Mesenchymal stem cell (in vitro differentiated cells and primary cell): ENCODE data around the gene CEP72.

ENCODE experiments used
- DNase-seq: peaks from one replicate; pipeline ENCODE4 v3.0.0-alpha.2; 2013
- H2AFZ ChIP-seq: one replicate; pipeline ENCODE4 v1.6.1; 2013; ENCODE audit warnings: low read depth, mild to moderate bottlenecking, control low read depth, inconsistent platforms, low read length, moderate library complexity
- H2AK5ac ChIP-seq: 2 replicates; pipeline ENCODE4 v1.6.1; 2013; ENCODE audit warnings: low read length, moderate library complexity, mild to moderate bottlenecking, inconsistent platforms; ENCODE audit not compliant: severe bottlenecking
- H2BK120ac ChIP-seq: one replicate; pipeline ENCODE4 v1.6.1; 2013; ENCODE audit warnings: low read depth, mild to moderate bottlenecking, inconsistent platforms, low read length, moderate library complexity
- H2BK12ac ChIP-seq, 2 experiments: one replicate each; pipeline ENCODE4 v1.6.1; 2013; ENCODE audit warnings: inconsistent platforms in 2 of 2, low read length in 2 of 2, mild to moderate bottlenecking in 2 of 2, moderate library complexity in 2 of 2, control low read depth in 1 of 2
- H2BK15ac ChIP-seq: one replicate; pipeline ENCODE4 v1.6.1; 2013; ENCODE audit warnings: mild to moderate bottlenecking, low read depth, inconsistent platforms; ENCODE audit not compliant: poor library complexity, severe bottlenecking
- H2BK5ac ChIP-seq: 2 replicates; pipeline ENCODE4 v1.6.1; 2013; ENCODE audit warnings: low read depth, mild to moderate bottlenecking, low read length, control low read depth, inconsistent platforms; ENCODE audit not compliant: poor library complexity, severe bottlenecking
- H3K14ac ChIP-seq, 2 experiments: one replicate each; pipeline ENCODE4 v1.6.1; 2013; ENCODE audit warnings: inconsistent platforms in 2 of 2, low read length in 2 of 2, control low read depth in 1 of 2, mild to moderate bottlenecking in 1 of 2, moderate library complexity in 1 of 2
- H3K18ac ChIP-seq, 2 experiments: one replicate each; pipeline ENCODE4 v1.6.1; 2013; ENCODE audit warnings: inconsistent platforms in 2 of 2, low read length in 2 of 2, control low read depth in 1 of 2, low read depth in 1 of 2, mild to moderate bottlenecking in 1 of 2
- H3K23ac ChIP-seq, 2 experiments: one replicate each; pipeline ENCODE4 v1.6.1; 2013; ENCODE audit warnings: inconsistent platforms in 2 of 2, low read length in 2 of 2, mild to moderate bottlenecking in 2 of 2, moderate library complexity in 2 of 2, control low read depth in 1 of 2
- H3K27ac ChIP-seq: 2 replicates; pipeline ENCODE4 v1.5.1; 2013; ENCODE audit warnings: mild to moderate bottlenecking, moderate library complexity, low read length, control low read depth, inconsistent platforms; ENCODE audit not compliant: poor library complexity, severe bottlenecking
- H3K27me3 ChIP-seq, 2 experiments: 2 replicates each; pipeline versions ENCODE4 v1.6.1 to v1.7.0; 2013; ENCODE audit warnings: low read length in 2 of 2, mild to moderate bottlenecking in 2 of 2, moderate library complexity in 2 of 2, control low read depth in 1 of 2, inconsistent platforms in 1 of 2; ENCODE audit not compliant: control insufficient read depth in 1 of 2, insufficient read depth in 1 of 2
- H3K36me3 ChIP-seq, 2 experiments: 2 replicates each; pipeline versions ENCODE4 v1.6.1 to v1.7.0; 2013; ENCODE audit warnings: low read length in 2 of 2, control low read depth in 1 of 2, inconsistent platforms in 1 of 2, low read depth in 1 of 2, mild to moderate bottlenecking in 1 of 2; ENCODE audit not compliant: insufficient read depth in 2 of 2, control insufficient read depth in 1 of 2
- H3K4ac ChIP-seq, 2 experiments: one replicate each; pipeline ENCODE4 v1.6.1; 2013; ENCODE audit warnings: inconsistent platforms in 2 of 2, low read length in 2 of 2, mild to moderate bottlenecking in 2 of 2, moderate library complexity in 2 of 2, control low read depth in 1 of 2, low read depth in 1 of 2
- H3K4me1 ChIP-seq: 2 replicates; pipeline ENCODE4 v1.6.1; 2013; ENCODE audit warnings: low read depth, low read length, control low read depth; ENCODE audit not compliant: control insufficient read depth, insufficient read depth
- H3K4me2 ChIP-seq: 2 replicates; pipeline ENCODE4 v1.6.1; 2013; ENCODE audit warnings: low read length, mild to moderate bottlenecking, inconsistent platforms; ENCODE audit not compliant: poor library complexity, severe bottlenecking
- H3K4me3 ChIP-seq, 2 experiments: 2 replicates each; pipeline versions ENCODE4 v1.5.1 to v1.7.0; 2013; ENCODE audit warnings: low read length in 2 of 2, mild to moderate bottlenecking in 2 of 2, control low read depth in 1 of 2, low read depth in 1 of 2; ENCODE audit not compliant: insufficient read depth in 1 of 2
- H3K79me1 ChIP-seq: replicated peaks from 2 replicates; pipeline ENCODE4 v1.6.1; 2013; ENCODE audit warnings: mild to moderate bottlenecking, control low read depth, low read length, inconsistent platforms; ENCODE audit not compliant: poor library complexity, severe bottlenecking
- H3K9ac ChIP-seq: 2 replicates; pipeline ENCODE4 v1.7.0; 2013; ENCODE audit warnings: mild to moderate bottlenecking, low read length, moderate library complexity
- H3K9me3 ChIP-seq: 2 replicates; pipeline ENCODE4 v1.7.0; 2013; ENCODE audit warnings: mild to moderate bottlenecking, low read length; ENCODE audit not compliant: control insufficient read depth
- H4K8ac ChIP-seq: one replicate; pipeline ENCODE4 v1.6.1; 2013; ENCODE audit warnings: inconsistent platforms, mild to moderate bottlenecking, low read length, moderate library complexity
- H4K91ac ChIP-seq: one replicate; pipeline ENCODE4 v1.6.1; 2013; ENCODE audit warnings: mild to moderate bottlenecking, low read length, inconsistent platforms
- WGBS: methylation state at CpG from one replicate; pipeline ENCODE4 v1.1.7; 2013; ENCODE audit warnings: mixed read lengths; 5-methylcytosine and 5-hydroxymethylcytosine counted together

The CEP72 gene

GRCh38 chr5:638501-639252 is 26.5 kb downstream of the CEP72 start:
- no peak overlapping the region for H3K4me3 ChIP-seq
- H2BK5ac ChIP-seq = no peak overlapping the region
- no peak overlapping the region for H2AK5ac ChIP-seq
- H3K4me1 ChIP-seq = no peaks in the 10 kb centered on the region
- no peak overlapping the region for H3K27ac ChIP-seq
- DNase-seq = no peak
- H3K27me3 ChIP-seq = no peaks in the 10 kb centered on the region
- peaks cover 28 to 82% of the 10 kb centered on the region in 2 experiments for H3K36me3 ChIP-seq
- no peak overlapping the region for H3K23ac ChIP-seq
- no peak overlapping the region for H3K4me2 ChIP-seq
- WGBS = 96% methylated on average over 29 of the region's 29 CpGs
- no peak overlapping the region for H2BK12ac ChIP-seq
- H3K18ac ChIP-seq = no peak overlapping the region
- no peak overlapping the region for H3K9ac ChIP-seq
- no peak overlapping the region for H3K14ac ChIP-seq
- H4K8ac ChIP-seq = no peak overlapping the region
- H3K9me3 ChIP-seq = no peaks in the 10 kb centered on the region
- H4K91ac ChIP-seq = no peak overlapping the region
- H2BK15ac ChIP-seq = no peak overlapping the region
- H3K4ac ChIP-seq = no peak overlapping the region
- H2BK120ac ChIP-seq = no peak overlapping the region
- no peak overlapping the region for H2AFZ ChIP-seq
- peaks cover 10% of the 10 kb centered on the region for H3K79me1 ChIP-seq

DNA sequence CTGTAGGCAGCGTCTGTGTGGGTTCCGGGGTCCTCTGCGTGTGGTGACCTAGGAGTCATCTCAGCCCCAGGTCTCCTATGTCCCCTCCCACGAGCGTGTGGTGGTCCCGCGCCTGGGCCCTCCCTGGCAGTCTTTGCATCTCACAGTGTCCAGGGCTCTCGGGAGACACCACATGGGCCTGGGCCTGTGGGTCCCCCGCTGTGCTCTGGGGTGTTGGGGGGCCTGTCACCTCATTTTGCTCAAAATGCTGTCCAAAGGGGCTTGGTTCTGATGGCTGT is 27.1 kb downstream of the CEP72 start:
- Histone ChIP-seq H2BK5ac (no peak overlapping the region), H2BK12ac (no peak overlapping the region), H2AK5ac (no peak overlapping the region), H3K27ac (no peak overlapping the region), H4K8ac (no peak overlapping the region), H3K9me3 (no peaks in the 10 kb centered on the region), H3K79me1 (peaks cover 10% of the 10 kb centered on the region), H2AFZ (no peak overlapping the region), H3K4me1 (no peaks in the 10 kb centered on the region), H3K23ac (no peak overlapping the region), H3K27me3 (no peaks in the 10 kb centered on the region), H4K91ac (no peak overlapping the region), H3K4ac (no peak overlapping the region), H2BK120ac (no peak overlapping the region), H2BK15ac (no peak overlapping the region), H3K9ac (no peak overlapping the region), H3K14ac (no peak overlapping the region), H3K4me3 (no peak overlapping the region), H3K36me3 (peaks cover 28 to 80% of the 10 kb centered on the region in 2 experiments), H3K18ac (no peak overlapping the region), H3K4me2 (no peak overlapping the region)
- WGBS = 98% methylated on average over 9 of the region's 9 CpGs
- no peak for DNase-seq

GRCh38 chr5:639584-640213 is 27.6 kb downstream of the CEP72 start:
- H3K4ac ChIP-seq = no peak overlapping the region
- H3K4me2 ChIP-seq = no peak overlapping the region
- H3K23ac ChIP-seq = no peak overlapping the region
- H3K18ac ChIP-seq = no peak overlapping the region
- H4K8ac ChIP-seq = no peak overlapping the region
- no peak overlapping the region for H2BK15ac ChIP-seq
- 97% methylated on average over 20 of the region's 20 CpGs for WGBS
- no peaks in the 10 kb centered on the region for H3K9me3 ChIP-seq
- H3K36me3 ChIP-seq = peaks cover 28 to 82% of the 10 kb centered on the region in 2 experiments
- H3K4me3 ChIP-seq = no peak overlapping the region
- H2BK120ac ChIP-seq = no peak overlapping the region
- no peak overlapping the region for H4K91ac ChIP-seq
- H3K14ac ChIP-seq = no peak overlapping the region
- no peaks in the 10 kb centered on the region for H3K27me3 ChIP-seq
- no peak for DNase-seq
- peaks cover 10% of the 10 kb centered on the region for H3K79me1 ChIP-seq
- H2BK5ac ChIP-seq = no peak overlapping the region
- H2BK12ac ChIP-seq = no peak overlapping the region
- H2AFZ ChIP-seq = no peak overlapping the region
- no peak overlapping the region for H3K27ac ChIP-seq
- no peak overlapping the region for H2AK5ac ChIP-seq
- H3K4me1 ChIP-seq = no peaks in the 10 kb centered on the region
- no peak overlapping the region for H3K9ac ChIP-seq

DNA sequence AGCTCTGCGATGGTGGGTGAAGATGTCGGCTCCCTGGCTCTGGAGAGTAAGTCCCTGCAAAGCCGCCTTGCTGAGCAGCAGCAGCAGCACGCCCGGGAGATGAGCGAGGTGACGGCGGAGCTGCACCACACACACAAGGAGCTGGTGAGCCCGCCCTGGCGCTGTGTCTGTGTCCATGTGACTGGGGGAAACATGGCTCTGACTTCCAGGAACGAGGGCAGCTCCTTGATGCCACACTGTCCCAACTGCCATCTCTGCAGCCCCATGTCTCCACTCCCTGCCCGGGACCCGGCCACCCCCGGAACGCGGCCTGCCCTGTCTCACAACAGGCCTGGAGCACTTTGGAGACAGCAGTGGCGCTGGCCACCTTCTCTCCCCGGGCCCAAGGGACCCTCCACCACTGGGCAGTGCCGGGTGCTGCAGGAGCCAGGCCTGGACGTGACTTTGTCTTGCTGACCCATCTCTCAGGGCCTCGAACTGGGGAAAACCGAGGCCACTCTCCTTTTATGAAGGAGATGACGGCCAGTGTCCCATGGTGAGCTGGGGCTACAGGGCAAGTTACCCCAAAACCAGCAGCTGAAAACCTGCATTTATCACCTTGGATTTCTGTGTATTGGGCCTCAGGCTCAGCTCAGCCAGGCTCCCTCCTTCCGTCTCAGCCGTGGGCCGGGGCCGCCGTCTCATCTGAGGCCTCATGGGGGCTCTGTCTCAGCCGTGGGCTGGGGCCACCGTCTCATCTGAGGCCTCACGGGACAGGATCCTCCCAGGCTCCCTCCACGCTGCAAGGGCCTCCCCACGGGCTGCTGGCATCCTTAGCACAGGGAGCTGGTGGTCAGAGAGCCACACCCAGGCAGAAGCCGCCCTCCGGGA is 28.6 kb downstream of the CEP72 start:
- Histone ChIP-seq H2BK120ac (no peak overlapping the region), H2BK5ac (no peak overlapping the region), H2AFZ (no peak overlapping the region), H3K4me2 (no peak overlapping the region), H3K14ac (no peak overlapping the region), H3K4ac (no peak overlapping the region), H2BK12ac (no peak overlapping the region), H3K9me3 (no peaks in the 10 kb centered on the region), H3K4me3 (no peak overlapping the region), H4K8ac (no peak overlapping the region), H3K27ac (no peak overlapping the region), H3K79me1 (peaks cover 8% of the 10 kb centered on the region), H3K4me1 (no peaks in the 10 kb centered on the region), H2AK5ac (no peak overlapping the region), H3K23ac (no peak overlapping the region), H3K9ac (no peak overlapping the region), H4K91ac (no peak overlapping the region), H2BK15ac (no peak overlapping the region), H3K36me3 (peaks cover 24 to 85% of the 10 kb centered on the region in 2 experiments), H3K27me3 (no peaks in the 10 kb centered on the region), H3K18ac (no peak overlapping the region)
- no peak for DNase-seq
- 93% methylated on average over 35 of the region's 35 CpGs for WGBS
